HEK293T (cell line): ENCODE measurements around the gene LMTK2.

Experiments used
- ARNT ChIP-seq: fragments of 450-650 bp; IDR thresholded peaks from 2 replicates; pipeline ENCODE4 v1.6.1; 2017; ENCODE audit warnings: mild to moderate bottlenecking
- BHLHE40 ChIP-seq: fragments of 450-650 bp; IDR thresholded peaks from 2 replicates; pipeline ENCODE4 v1.6.1; 2016; ENCODE audit warnings: mild to moderate bottlenecking, moderate library complexity, borderline replicate concordance
- ELF4 ChIP-seq: fragments of 450-650 bp; IDR thresholded peaks from 2 replicates; pipeline ENCODE4 v1.6.1; 2017; ENCODE audit warnings: antibody characterized with exemption
- FOXA1 ChIP-seq: fragments of 450-650 bp; IDR thresholded peaks from 2 replicates; pipeline ENCODE4 v1.6.1; 2016; ENCODE audit warnings: mild to moderate bottlenecking
- FOXK2 ChIP-seq: fragments of 450-650 bp; IDR thresholded peaks from 2 replicates; pipeline ENCODE4 v1.6.1; 2016; ENCODE audit warnings: mild to moderate bottlenecking
- FOXM1 ChIP-seq: fragments of 450-650 bp; IDR thresholded peaks from 2 replicates; pipeline ENCODE4 v1.6.1; 2017; ENCODE audit warnings: mild to moderate bottlenecking, borderline replicate concordance
- L3MBTL2 ChIP-seq: fragments of 450-650 bp; conservative IDR thresholded peaks from 2 replicates; pipeline ENCODE4 v1.6.1; 2016; ENCODE audit warnings: mild to moderate bottlenecking
- LEF1 ChIP-seq: fragments of 450-650 bp; IDR thresholded peaks from 2 replicates; pipeline ENCODE4 v1.6.1; 2017; ENCODE audit warnings: mild to moderate bottlenecking, borderline replicate concordance
- SP1 ChIP-seq: fragments of 450-650 bp; IDR thresholded peaks from 2 replicates; pipeline ENCODE4 v1.6.1; 2017
- SUZ12 ChIP-seq: fragments of 450-650 bp; IDR thresholded peaks from 2 replicates; pipeline ENCODE4 v1.6.1; 2016; ENCODE audit warnings: mild to moderate bottlenecking
- TARDBP ChIP-seq: fragments of 450-650 bp; IDR thresholded peaks from 2 replicates; pipeline ENCODE4 v1.6.1; 2016
- ZNF384 ChIP-seq: fragments of 450-650 bp; IDR thresholded peaks from 2 replicates; pipeline ENCODE4 v1.6.1; 2016
- TF ChIP-seq, protein P1 (sequence below): fragments of 450-650 bp; IDR thresholded peaks from 2 replicates; pipeline ENCODE4 v1.6.1; 2016

DNA sequence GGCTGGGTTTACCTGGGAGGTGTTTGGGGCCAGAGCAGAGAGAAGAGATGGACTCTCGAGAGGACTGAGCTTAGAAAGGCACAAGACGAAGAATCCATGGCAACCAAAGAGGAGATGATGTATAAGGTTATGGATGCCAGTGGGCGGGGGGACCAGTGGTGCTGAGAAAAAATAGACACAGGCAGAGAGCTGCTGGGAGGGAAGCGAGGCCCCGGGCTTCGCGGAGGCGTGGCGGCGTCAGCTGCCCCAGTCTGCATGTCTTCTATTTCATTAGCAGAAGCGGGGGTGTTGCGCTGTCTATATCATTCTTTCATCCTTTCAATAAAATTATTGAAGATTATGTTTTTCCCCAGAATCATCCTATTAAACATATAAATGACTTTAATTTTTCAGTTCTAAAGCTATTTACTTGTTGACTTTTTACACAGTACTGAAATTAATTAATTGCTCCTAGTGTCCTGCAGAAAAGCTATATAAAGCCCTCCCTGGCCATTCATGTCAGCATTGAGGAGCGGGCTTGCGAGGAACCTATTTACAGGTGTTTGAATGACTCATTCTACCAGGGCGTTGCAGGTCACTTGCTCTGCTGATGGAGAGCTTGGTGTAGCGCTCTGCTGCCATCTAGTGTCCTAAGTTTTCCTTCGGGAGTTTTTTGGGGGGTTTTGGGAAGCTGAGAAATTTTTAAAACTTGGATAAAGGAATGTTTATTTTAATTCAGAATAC is 61.7 kb downstream of the LMTK2 start:
- no peak for TF ChIP-seq L3MBTL2
- no peak for TF ChIP-seq SP1
- TF ChIP-seq FOXK2 = no peak
- no peak for TF ChIP-seq BHLHE40
- TF ChIP-seq FOXM1 = no peak
- no peak for TF ChIP-seq LEF1
- TF ChIP-seq ELF4 = no peak
- TF ChIP-seq SUZ12 = no peak
- TF ChIP-seq ZNF384 = no peak
- TF ChIP-seq, protein P1, sequence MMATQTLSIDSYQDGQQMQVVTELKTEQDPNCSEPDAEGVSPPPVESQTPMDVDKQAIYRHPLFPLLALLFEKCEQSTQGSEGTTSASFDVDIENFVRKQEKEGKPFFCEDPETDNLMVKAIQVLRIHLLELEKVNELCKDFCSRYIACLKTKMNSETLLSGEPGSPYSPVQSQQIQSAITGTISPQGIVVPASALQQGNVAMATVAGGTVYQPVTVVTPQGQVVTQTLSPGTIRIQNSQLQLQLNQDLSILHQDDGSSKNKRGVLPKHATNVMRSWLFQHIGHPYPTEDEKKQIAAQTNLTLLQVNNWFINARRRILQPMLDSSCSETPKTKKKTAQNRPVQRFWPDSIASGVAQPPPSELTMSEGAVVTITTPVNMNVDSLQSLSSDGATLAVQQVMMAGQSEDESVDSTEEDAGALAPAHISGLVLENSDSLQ = no peak
- no peak for TF ChIP-seq FOXA1
- no peak for TF ChIP-seq ARNT
- TF ChIP-seq TARDBP = no peak
